ENCODE measurements around the gene CLNK.

DNA sequence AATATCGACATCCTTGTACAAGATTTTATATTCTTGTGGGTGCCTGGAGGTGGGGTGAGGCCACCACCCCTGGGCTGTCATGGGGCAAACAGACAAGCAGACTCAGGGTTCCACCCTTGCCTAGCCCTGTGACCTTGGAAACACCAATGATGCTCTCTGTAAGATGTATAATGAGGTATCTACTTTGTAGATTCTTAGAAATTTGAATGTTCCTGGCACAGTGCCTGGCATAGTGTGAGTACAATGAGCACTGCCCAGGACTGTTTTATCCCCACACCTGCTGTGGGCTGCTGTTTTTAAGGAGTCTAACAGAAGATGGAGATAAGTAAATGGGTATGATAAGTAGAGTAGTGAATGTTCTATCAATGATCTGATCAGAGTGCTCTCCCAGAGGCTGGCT, 230.4 kb downstream of the CLNK start:
- TF ChIP-seq, protein P1, sequence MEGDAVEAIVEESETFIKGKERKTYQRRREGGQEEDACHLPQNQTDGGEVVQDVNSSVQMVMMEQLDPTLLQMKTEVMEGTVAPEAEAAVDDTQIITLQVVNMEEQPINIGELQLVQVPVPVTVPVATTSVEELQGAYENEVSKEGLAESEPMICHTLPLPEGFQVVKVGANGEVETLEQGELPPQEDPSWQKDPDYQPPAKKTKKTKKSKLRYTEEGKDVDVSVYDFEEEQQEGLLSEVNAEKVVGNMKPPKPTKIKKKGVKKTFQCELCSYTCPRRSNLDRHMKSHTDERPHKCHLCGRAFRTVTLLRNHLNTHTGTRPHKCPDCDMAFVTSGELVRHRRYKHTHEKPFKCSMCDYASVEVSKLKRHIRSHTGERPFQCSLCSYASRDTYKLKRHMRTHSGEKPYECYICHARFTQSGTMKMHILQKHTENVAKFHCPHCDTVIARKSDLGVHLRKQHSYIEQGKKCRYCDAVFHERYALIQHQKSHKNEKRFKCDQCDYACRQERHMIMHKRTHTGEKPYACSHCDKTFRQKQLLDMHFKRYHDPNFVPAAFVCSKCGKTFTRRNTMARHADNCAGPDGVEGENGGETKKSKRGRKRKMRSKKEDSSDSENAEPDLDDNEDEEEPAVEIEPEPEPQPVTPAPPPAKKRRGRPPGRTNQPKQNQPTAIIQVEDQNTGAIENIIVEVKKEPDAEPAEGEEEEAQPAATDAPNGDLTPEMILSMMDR (IDR thresholded peaks at IDR 0.05; ENCODE audit: low read length): no peak
- TF ChIP-seq EZH2 (IDR thresholded peaks at IDR 0.05; ENCODE audit: borderline replicate concordance, low read length): no peak

Measured in OCI-LY1 (cell line).